ENCODE data around the gene TBRG4.
A peak's percentile ranks its signal among the peaks of the same experiment; 100 is the strongest.
"Not testable (repeated sequence)": the region's sequence is repeated elsewhere in the genome, so short reads cannot be mapped to it uniquely, and the experiment has no call there.

TBRG4 gene

DNA sequence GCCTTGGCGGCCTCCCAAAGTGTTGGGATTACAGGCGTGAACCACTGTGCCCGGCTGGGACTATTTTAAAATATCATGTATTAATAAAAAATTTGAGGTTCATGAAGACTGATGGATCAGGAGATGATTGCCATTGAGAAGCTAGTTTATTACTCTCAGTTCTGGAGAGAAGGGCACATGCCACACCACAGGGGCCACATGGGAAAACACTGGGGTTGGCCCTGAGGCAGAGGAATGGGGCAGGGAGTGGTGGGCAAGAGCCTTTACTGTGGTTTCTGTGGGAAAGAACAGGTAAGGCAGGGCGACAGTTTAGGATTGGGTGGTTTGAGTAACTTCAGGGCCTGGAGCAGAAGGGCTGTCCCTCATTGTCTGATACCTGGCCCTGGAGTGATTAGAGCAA lies 6.8 kb upstream of the TBRG4 start:
- H3K9me3 ChIP-seq (ENCODE audit: control insufficient read depth, low read length) = no peaks in the 10 kb centered on the region
- no peak overlapping the region for H3K4me3 ChIP-seq (ENCODE audit: insufficient read depth, low read depth, low read length)
- H3K27me3 ChIP-seq (ENCODE audit: control insufficient read depth, insufficient read depth, low read length, poor library complexity, severe bottlenecking) = peaks cover 8% of the 10 kb centered on the region
- no peak overlapping the region for H3K27ac ChIP-seq (ENCODE audit: insufficient read depth, low read depth, low read length, poor library complexity, severe bottlenecking)
- H3K36me3 ChIP-seq (ENCODE audit: control insufficient read depth, insufficient read depth, low read length) = no peaks in the 10 kb centered on the region
- H3K4me1 ChIP-seq (ENCODE audit: control insufficient read depth, insufficient read depth, low read length) = no peaks in the 10 kb centered on the region
- WGBS, 2 experiments = 90 to 92% methylated on average over 4 of the region's 4 CpGs

DNA sequence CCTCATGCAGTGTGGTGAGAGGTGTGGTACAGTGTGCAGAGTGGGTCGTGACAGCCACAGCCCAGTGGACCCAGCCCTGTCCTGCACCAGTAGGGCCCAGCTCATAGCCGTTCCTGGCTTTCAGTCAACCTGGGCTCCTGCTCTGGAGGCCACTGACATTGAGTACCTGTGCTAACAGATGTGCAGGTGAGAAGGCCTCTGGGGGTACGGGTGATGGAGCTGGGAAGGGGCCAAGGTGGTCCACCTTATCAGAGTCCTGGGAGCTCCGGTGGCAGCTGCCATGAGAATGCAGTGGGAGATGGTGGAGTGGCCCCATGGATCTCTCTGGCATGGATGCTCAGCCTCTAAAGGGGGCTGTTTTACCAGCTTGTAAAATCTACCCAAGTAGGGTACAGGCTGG lies 6.1 kb upstream of the TBRG4 start:
- H3K9me3 ChIP-seq (ENCODE audit: control insufficient read depth, low read length) = no peaks in the 10 kb centered on the region
- H3K36me3 ChIP-seq (ENCODE audit: control insufficient read depth, insufficient read depth, low read length) = no peaks in the 10 kb centered on the region
- H3K4me3 ChIP-seq (ENCODE audit: insufficient read depth, low read depth, low read length) = no peak overlapping the region
- H3K27ac ChIP-seq (ENCODE audit: insufficient read depth, low read depth, low read length, poor library complexity, severe bottlenecking) = no peak overlapping the region
- WGBS, 2 experiments = 65 to 73% methylated on average over 4 of the region's 4 CpGs
- H3K27me3 ChIP-seq (ENCODE audit: control insufficient read depth, insufficient read depth, low read length, poor library complexity, severe bottlenecking) = peaks cover 13% of the 10 kb centered on the region
- no peaks in the 10 kb centered on the region for H3K4me1 ChIP-seq (ENCODE audit: control insufficient read depth, insufficient read depth, low read length)

DNA sequence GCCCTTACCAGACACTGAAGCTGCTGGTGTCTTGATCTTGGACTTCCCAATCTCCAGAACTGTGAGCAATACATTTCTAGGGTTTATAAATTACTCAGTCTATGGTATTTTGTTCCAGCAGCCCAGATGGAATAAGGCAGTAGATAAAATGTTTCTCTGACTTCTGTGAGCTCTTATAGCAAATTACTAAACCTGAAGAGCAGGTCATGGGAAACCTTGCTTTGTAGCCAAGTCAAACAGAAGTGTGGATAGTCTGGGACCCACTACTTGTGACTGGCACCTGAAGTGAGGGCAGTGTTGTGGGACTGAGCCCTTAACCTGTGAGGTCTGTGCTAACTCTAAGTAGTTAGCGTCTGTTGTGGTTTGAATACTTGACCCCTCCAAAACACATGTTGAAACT lies 4.6 kb upstream of the TBRG4 start:
- Histone ChIP-seq H3K27ac (ENCODE audit: insufficient read depth, low read depth, low read length, poor library complexity, severe bottlenecking) (no peak overlapping the region), H3K27me3 (ENCODE audit: control insufficient read depth, insufficient read depth, low read length, poor library complexity, severe bottlenecking) (peaks cover 13% of the 10 kb centered on the region), H3K4me1 (ENCODE audit: control insufficient read depth, insufficient read depth, low read length) (no peaks in the 10 kb centered on the region), H3K36me3 (ENCODE audit: control insufficient read depth, insufficient read depth, low read length) (no peaks in the 10 kb centered on the region), H3K4me3 (ENCODE audit: insufficient read depth, low read depth, low read length) (no peak overlapping the region), H3K9me3 (ENCODE audit: control insufficient read depth, low read length) (no peaks in the 10 kb centered on the region)
- 88 to 92% methylated on average over 1 of the region's 1 CpG for WGBS, 2 experiments

- Histone ChIP-seq H3K4me3 (ENCODE audit: insufficient read depth, low read depth, low read length) (no peak overlapping the region), H3K27me3 (ENCODE audit: control insufficient read depth, insufficient read depth, low read length, poor library complexity, severe bottlenecking) (peaks cover 13% of the 10 kb centered on the region), H3K9me3 (ENCODE audit: control insufficient read depth, low read length) (no peaks in the 10 kb centered on the region), H3K27ac (ENCODE audit: insufficient read depth, low read depth, low read length, poor library complexity, severe bottlenecking) (no peak overlapping the region), H3K4me1 (ENCODE audit: control insufficient read depth, insufficient read depth, low read length) (no peaks in the 10 kb centered on the region), H3K36me3 (ENCODE audit: control insufficient read depth, insufficient read depth, low read length) (no peaks in the 10 kb centered on the region)
These were observed 3.4 kb upstream of the TBRG4 start for GRCh38 chr7:45114926-45115325.

- WGBS, 2 experiments = 65 to 95% methylated on average over 1 of the region's 1 CpG
- peaks cover 13% of the 10 kb centered on the region for H3K27me3 ChIP-seq (ENCODE audit: control insufficient read depth, insufficient read depth, low read length, poor library complexity, severe bottlenecking)
- not testable (repeated sequence) for H3K27ac ChIP-seq (ENCODE audit: insufficient read depth, low read depth, low read length, poor library complexity, severe bottlenecking); H3K9me3 ChIP-seq (ENCODE audit: control insufficient read depth, low read length); H3K4me1 ChIP-seq (ENCODE audit: control insufficient read depth, insufficient read depth, low read length); H3K36me3 ChIP-seq (ENCODE audit: control insufficient read depth, insufficient read depth, low read length); H3K4me3 ChIP-seq (ENCODE audit: insufficient read depth, low read depth, low read length)
These were observed 2.8 kb upstream of the TBRG4 start for GRCh38 chr7:45114257-45114656.

GRCh38 chr7:45112648-45113047 lies 1.2 kb upstream of the TBRG4 start:
- Histone ChIP-seq H3K36me3 (ENCODE audit: control insufficient read depth, insufficient read depth, low read length) (peaks cover 16% of the 10 kb centered on the region), H3K4me1 (ENCODE audit: control insufficient read depth, insufficient read depth, low read length) (no peaks in the 10 kb centered on the region), H3K27me3 (ENCODE audit: control insufficient read depth, insufficient read depth, low read length, poor library complexity, severe bottlenecking) (peaks cover 13% of the 10 kb centered on the region), H3K9me3 (ENCODE audit: control insufficient read depth, low read length) (no peaks in the 10 kb centered on the region), H3K4me3 (ENCODE audit: insufficient read depth, low read depth, low read length) (peak overlapping the region; percentile 90), H3K27ac (ENCODE audit: insufficient read depth, low read depth, low read length, poor library complexity, severe bottlenecking) (peak overlapping the region; percentile 36)
- WGBS, 2 experiments = 95 to 100% methylated on average over 1 of the region's 1 CpG

GRCh38 chr7:45108863-45109262 lies 2.6 kb downstream of the TBRG4 start:
- no peak overlapping the region for H3K4me3 ChIP-seq (ENCODE audit: insufficient read depth, low read depth, low read length)
- H3K9me3 ChIP-seq (ENCODE audit: control insufficient read depth, low read length) = no peaks in the 10 kb centered on the region
- peaks cover 7% of the 10 kb centered on the region for H3K27me3 ChIP-seq (ENCODE audit: control insufficient read depth, insufficient read depth, low read length, poor library complexity, severe bottlenecking)
- no peak overlapping the region for H3K27ac ChIP-seq (ENCODE audit: insufficient read depth, low read depth, low read length, poor library complexity, severe bottlenecking)
- no peaks in the 10 kb centered on the region for H3K4me1 ChIP-seq (ENCODE audit: control insufficient read depth, insufficient read depth, low read length)
- peaks cover 50% of the 10 kb centered on the region for H3K36me3 ChIP-seq (ENCODE audit: control insufficient read depth, insufficient read depth, low read length)
- 95 to 96% methylated on average over 8 of the region's 8 CpGs for WGBS, 2 experiments

DNA sequence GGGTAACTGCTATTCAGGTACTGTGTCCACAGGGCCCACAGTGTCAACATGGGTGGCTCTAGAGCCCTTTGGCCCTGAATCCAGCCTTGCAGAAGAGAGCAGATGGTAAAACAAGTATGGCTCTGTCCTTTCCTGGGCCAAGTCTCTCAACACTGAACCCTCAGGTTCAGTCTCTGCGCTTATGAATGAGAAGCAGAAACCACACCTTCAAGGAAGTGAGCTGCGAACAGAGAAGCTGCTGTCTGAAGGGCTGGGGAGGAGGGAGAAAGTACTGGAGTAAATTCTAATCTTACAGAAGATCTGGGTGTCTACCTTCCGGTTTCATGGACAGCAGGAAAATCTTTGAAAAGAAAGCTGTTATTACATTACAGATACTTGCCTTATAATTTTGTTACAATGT lies 4.1 kb downstream of the TBRG4 start:
- WGBS, 2 experiments = 93 to 97% methylated on average over 2 to 3 of the region's 3 CpGs
- no peaks in the 10 kb centered on the region for H3K27me3 ChIP-seq (ENCODE audit: control insufficient read depth, insufficient read depth, low read length, poor library complexity, severe bottlenecking)
- H3K36me3 ChIP-seq (ENCODE audit: control insufficient read depth, insufficient read depth, low read length) = peaks cover 62% of the 10 kb centered on the region
- no peak overlapping the region for H3K4me3 ChIP-seq (ENCODE audit: insufficient read depth, low read depth, low read length)
- H3K4me1 ChIP-seq (ENCODE audit: control insufficient read depth, insufficient read depth, low read length) = no peaks in the 10 kb centered on the region
- no peaks in the 10 kb centered on the region for H3K9me3 ChIP-seq (ENCODE audit: control insufficient read depth, low read length)
- H3K27ac ChIP-seq (ENCODE audit: insufficient read depth, low read depth, low read length, poor library complexity, severe bottlenecking) = no peak overlapping the region

DNA sequence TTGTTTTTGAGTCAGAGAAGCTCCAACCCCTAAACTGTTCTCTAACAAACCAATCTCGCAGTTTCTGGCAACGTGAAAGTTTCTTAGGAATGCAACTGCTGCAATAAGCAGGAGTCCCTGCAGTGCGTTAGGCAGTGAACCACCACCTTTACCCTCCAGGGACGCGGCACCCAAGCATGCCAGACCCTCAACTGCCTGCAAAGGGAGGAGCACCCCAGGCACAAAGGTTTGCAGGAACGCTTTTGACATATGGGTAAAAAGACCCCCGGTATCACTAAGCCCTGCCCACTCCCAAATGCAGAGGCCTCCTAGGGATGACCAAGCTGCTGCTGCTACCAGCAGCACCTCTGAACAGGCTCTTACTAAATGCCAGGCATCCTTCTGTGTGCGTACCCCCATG lies 4.7 kb downstream of the TBRG4 start:
- Histone ChIP-seq H3K4me1 (ENCODE audit: control insufficient read depth, insufficient read depth, low read length) (no peaks in the 10 kb centered on the region), H3K36me3 (ENCODE audit: control insufficient read depth, insufficient read depth, low read length) (peaks cover 67% of the 10 kb centered on the region), H3K4me3 (ENCODE audit: insufficient read depth, low read depth, low read length) (no peak overlapping the region), H3K27ac (ENCODE audit: insufficient read depth, low read depth, low read length, poor library complexity, severe bottlenecking) (no peak overlapping the region), H3K9me3 (ENCODE audit: control insufficient read depth, low read length) (no peaks in the 10 kb centered on the region), H3K27me3 (ENCODE audit: control insufficient read depth, insufficient read depth, low read length, poor library complexity, severe bottlenecking) (no peaks in the 10 kb centered on the region)
- 83% methylated on average over 8 of the region's 8 CpGs for whole genome bisulfite sequencing, 2 experiments

DNA sequence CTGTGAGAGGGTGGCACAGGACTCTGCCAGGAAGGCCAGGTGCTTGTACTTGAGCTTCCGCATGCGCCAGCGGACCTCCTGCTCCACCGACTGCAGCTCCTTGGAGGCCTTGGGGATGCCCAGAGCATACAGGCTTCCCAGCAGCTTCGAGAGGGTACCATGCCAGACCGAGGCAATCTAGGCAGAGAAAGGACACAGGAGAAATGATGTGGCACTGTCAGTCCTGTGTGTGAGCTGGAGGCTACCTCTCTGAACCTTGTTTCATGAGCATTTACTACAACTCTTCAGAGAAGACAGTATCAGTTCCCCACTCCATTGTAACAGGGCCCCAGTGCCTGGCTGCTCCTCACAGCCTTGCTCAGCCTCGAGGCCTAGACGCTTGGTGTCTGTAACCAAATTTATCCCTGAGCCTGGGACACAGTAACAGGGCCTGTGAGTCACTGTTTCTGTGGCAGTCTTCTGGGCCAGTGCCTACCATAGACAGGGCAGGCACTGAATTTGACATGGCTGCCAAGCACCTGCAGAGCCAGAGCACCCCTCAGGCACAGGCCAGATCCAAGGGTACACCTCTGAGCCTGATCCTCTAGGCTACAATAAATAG lies 5.8 kb downstream of the TBRG4 start:
- Histone ChIP-seq H3K4me3 (ENCODE audit: insufficient read depth, low read depth, low read length) (no peak overlapping the region), H3K27ac (ENCODE audit: insufficient read depth, low read depth, low read length, poor library complexity, severe bottlenecking) (no peak overlapping the region), H3K4me1 (ENCODE audit: control insufficient read depth, insufficient read depth, low read length) (no peaks in the 10 kb centered on the region), H3K36me3 (ENCODE audit: control insufficient read depth, insufficient read depth, low read length) (peaks cover 79% of the 10 kb centered on the region), H3K27me3 (ENCODE audit: control insufficient read depth, insufficient read depth, low read length, poor library complexity, severe bottlenecking) (no peaks in the 10 kb centered on the region), H3K9me3 (ENCODE audit: control insufficient read depth, low read length) (no peaks in the 10 kb centered on the region)
- WGBS, 2 experiments = 93 to 95% methylated on average over 8 of the region's 8 CpGs
